Stimulated activated CD8-positive, alpha-beta memory T cell treated with anti-CD3 and anti-CD28 coated beads, Interleukin-15, amount 100 ng/mL, for 1 hour (primary cell): ENCODE measurements around the gene SEMA3G.

Source experiments
- DNase-seq: peaks from one replicate; pipeline ENCODE4 v3.0.0-alpha.2; 2020; ENCODE audit warnings: low read depth

Gene SEMA3G

GRCh38 chr3:52479037-52479876 is 34.4 kb upstream of the SEMA3G start:
- no peak for DNase-seq

GRCh38 chr3:52477796-52478095 is 32.8 kb upstream of the SEMA3G start:
- no peak for DNase-seq

GRCh38 chr3:52477076-52477795 is 32.3 kb upstream of the SEMA3G start:
- no peak for DNase-seq

GRCh38 chr3:52473026-52473425 is 28.1 kb upstream of the SEMA3G start:
- no peak for DNase-seq

- DNase-seq: no peak
Observed at GRCh38 chr3:52472239-52473000, 27.5 kb upstream of the SEMA3G start.

- no peak for DNase-seq
Observed at GRCh38 chr3:52471371-52472238, 26.7 kb upstream of the SEMA3G start.

- DNase-seq: no peak
Observed at GRCh38 chr3:52470920-52471319, 26.0 kb upstream of the SEMA3G start.

GRCh38 chr3:52469001-52469400 is 24.1 kb upstream of the SEMA3G start:
- DNase-seq: no peak

GRCh38 chr3:52468336-52468735 is 23.4 kb upstream of the SEMA3G start:
- no peak for DNase-seq

GRCh38 chr3:52463416-52463815 is 18.5 kb upstream of the SEMA3G start:
- DNase-seq: no peak

- DNase-seq: no peak
Observed at GRCh38 chr3:52461874-52462273, 17.0 kb upstream of the SEMA3G start.

GRCh38 chr3:52458770-52459545 is 14.1 kb upstream of the SEMA3G start:
- DNase-seq: no peak

- no peak for DNase-seq
Observed at GRCh38 chr3:52458031-52458760, 13.3 kb upstream of the SEMA3G start.

GRCh38 chr3:52456800-52457183 is 11.9 kb upstream of the SEMA3G start:
- no peak for DNase-seq

GRCh38 chr3:52456169-52456799 is 11.4 kb upstream of the SEMA3G start:
- DNase-seq: no peak

- peak; percentile 93 for DNase-seq
Observed at GRCh38 chr3:52455283-52456168, 10.6 kb upstream of the SEMA3G start, which contains the start of gene NISCH. Gene NISCH (plus strand): TSS chr3:52455604. CDS start chr3:52455642, 38 bp downstream.

GRCh38 chr3:52454938-52455282 is 10.0 kb upstream of the SEMA3G start:
- no peak for DNase-seq

GRCh38 chr3:52454250-52454937 is 9.5 kb upstream of the SEMA3G start:
- DNase-seq: no peak
